Smooth muscle cell (in vitro differentiated cells): Measurements from ENCODE around the gene FAM236C. TPM values are rescaled to one million over a fixed set of nuclear protein-coding genes. Genes with fewer than 3 reads are reported as not detected.
"Not testable (repeated sequence)": the region's sequence is repeated elsewhere in the genome, so short reads cannot be mapped to it uniquely, and the experiment has no call there.

Experiments used
- DNase-seq: peaks from one replicate; lab custom pipeline; 2025; ENCODE audit not compliant: unreplicated experiment; lab: John Stamatoyannopoulos, UW
- H2AFZ ChIP-seq: fragments of 200-600 bp; sonication (generic); 2 replicates; pipeline ENCODE4 v1.6.0; 2016; ENCODE audit warnings: antibody characterized with exemption, low read depth, mild to moderate bottlenecking
- H3F3A ChIP-seq: fragments of 200-600 bp; sonication (generic); 2 replicates; pipeline ENCODE4 v1.6.0; 2017; ENCODE audit warnings: antibody characterized with exemption, low read depth
- H3K27ac ChIP-seq: fragments of 200-600 bp; sonication (generic); 2 replicates; pipeline ENCODE4 v1.5.1; 2016; ENCODE audit warnings: low read depth, mild to moderate bottlenecking
- H3K27me3 ChIP-seq: fragments of 200-600 bp; sonication (generic); 2 replicates; pipeline ENCODE4 v1.6.1; 2016; ENCODE audit warnings: low read depth, mild to moderate bottlenecking
- H3K36me3 ChIP-seq: fragments of 200-600 bp; sonication (generic); 2 replicates; pipeline ENCODE4 v1.5.1; 2016; ENCODE audit warnings: low read depth
- H3K4me1 ChIP-seq: fragments of 200-600 bp; sonication (generic); 2 replicates; pipeline ENCODE4 v1.5.1; 2016; ENCODE audit warnings: low read depth
- H3K4me2 ChIP-seq: fragments of 200-600 bp; sonication (generic); 2 replicates; pipeline ENCODE4 v1.6.0; 2016; ENCODE audit warnings: mild to moderate bottlenecking
- H3K4me3 ChIP-seq: fragments of 200-600 bp; sonication (generic); 2 replicates; pipeline ENCODE4 v1.5.1; 2016; ENCODE audit warnings: mild to moderate bottlenecking
- H3K79me2 ChIP-seq: fragments of 200-600 bp; sonication (generic); 2 replicates; pipeline ENCODE4 v1.6.0; 2016; ENCODE audit warnings: low read depth, mild to moderate bottlenecking
- H3K9ac ChIP-seq: fragments of 200-600 bp; sonication (generic); 2 replicates; pipeline ENCODE4 v1.6.0; 2016; ENCODE audit warnings: low read depth
- H3K9me3 ChIP-seq: fragments of 200-600 bp; sonication (generic); replicated peaks from 2 replicates; pipeline ENCODE4 v1.5.1; 2016; ENCODE audit warnings: low read depth
- H4K20me1 ChIP-seq: fragments of 200-600 bp; sonication (generic); 2 replicates; pipeline ENCODE4 v1.6.0; 2016; ENCODE audit warnings: low read depth
- WGBS: methylation state at CpG from one replicate; pipeline ENCODE4 v1.1.7; 2016; ENCODE audit warnings: low lambda C conversion rate; 5-methylcytosine and 5-hydroxymethylcytosine counted together
- polyA plus RNA-seq: library from polyadenylated mRNA; unstranded; fragments of >200 nt; fragmentation: Nextera tagmentation; extraction: Ambion mirVana; gene quantifications from 2 replicates; pipeline ENCODE4 v1.2.1, GENCODE V29; 2016
- total RNA-seq: library from RNA; depleted of rRNA; stranded (reverse); fragments of >200 nt; gene quantifications from 2 replicates; pipeline ENCODE4 v1.2.3, GENCODE V29; 2014

FAM236C gene
- total and polyA plus RNA-seq, 2 experiments from 2014 or later: not detected

- not testable (repeated sequence) for H3K27ac ChIP-seq, H3K36me3 ChIP-seq, H3K79me2 ChIP-seq, H3K4me1 ChIP-seq, DNase-seq, H3F3A ChIP-seq, H3K27me3 ChIP-seq, H2AFZ ChIP-seq, H3K4me3 ChIP-seq, H4K20me1 ChIP-seq, H3K4me2 ChIP-seq, H3K9ac ChIP-seq, H3K9me3 ChIP-seq
- no CpG with 5 or more reads among the region's 44 CpGs for WGBS
Measured at GRCh38 chrX:72943035-72943818, 30.8 kb downstream of the FAM236C start.

- DNase-seq, H3F3A ChIP-seq, H3K27me3 ChIP-seq, H3K4me1 ChIP-seq, H3K9ac ChIP-seq, H3K9me3 ChIP-seq, H4K20me1 ChIP-seq, H3K36me3 ChIP-seq, H3K27ac ChIP-seq, H2AFZ ChIP-seq, H3K4me2 ChIP-seq, H3K79me2 ChIP-seq, H3K4me3 ChIP-seq: not testable (repeated sequence)
- WGBS: no CpG with 5 or more reads among the region's 15 CpGs
Measured at GRCh38 chrX:72943819-72944169, 31.4 kb downstream of the FAM236C start, which contains the start of gene DMRTC1. DMRTC1 (minus strand) TSS chrX:72943837; CDS start chrX:72875694, 68,143 bp downstream.

- H3K4me1 ChIP-seq, H2AFZ ChIP-seq, H3K9me3 ChIP-seq, H3K79me2 ChIP-seq, H3K27ac ChIP-seq, H3K4me3 ChIP-seq, H4K20me1 ChIP-seq, H3K27me3 ChIP-seq, H3K9ac ChIP-seq, H3K36me3 ChIP-seq, H3F3A ChIP-seq, DNase-seq, H3K4me2 ChIP-seq: not testable (repeated sequence)
- no CpG with 5 or more reads among the region's 9 CpGs for WGBS
Measured at GRCh38 chrX:72959971-72960370, 47.6 kb downstream of the FAM236C start.

Other genes with a start within 250 kb of the FAM236C start
- 7.9 and 9.0 TPM in 2 replicates for gene PHKA1, start 198.3 kb upstream of the FAM236C start, total RNA-seq
- 3.3 and 4.5 TPM in 2 replicates for gene PHKA1, start 198.3 kb upstream of the FAM236C start, polyA plus RNA-seq
- gene DMRTC1B, start 135.7 kb upstream of the FAM236C start, total RNA-seq: not detected in 2 replicates
- gene DMRTC1B, start 135.7 kb upstream of the FAM236C start, polyA plus RNA-seq: 0.11 TPM in 1 of 2 replicates, not detected in the other
- not detected in 2 replicates for gene FAM236B, start 130.0 kb upstream of the FAM236C start, total RNA-seq
- gene FAM236B, start 130.0 kb upstream of the FAM236C start, polyA plus RNA-seq: not detected in 2 replicates
- not detected in 2 replicates for gene FAM236D, start 104.4 kb upstream of the FAM236C start, total RNA-seq
- not detected in 2 replicates for gene FAM236D, start 104.4 kb upstream of the FAM236C start, polyA plus RNA-seq
- gene FAM236A, start 25.6 kb downstream of the FAM236C start, total RNA-seq: not detected in 2 replicates
- gene FAM236A, start 25.6 kb downstream of the FAM236C start, polyA plus RNA-seq: not detected in 2 replicates
- gene DMRTC1, start 31.2 kb downstream of the FAM236C start, total RNA-seq: not detected in 2 replicates
- 0.55 TPM in 1 of 2 replicates, not detected in the other for gene DMRTC1, start 31.2 kb downstream of the FAM236C start, polyA plus RNA-seq
- not detected in 2 replicates for gene PABPC1L2B, start 90.3 kb downstream of the FAM236C start, total RNA-seq
- gene PABPC1L2B, start 90.3 kb downstream of the FAM236C start, polyA plus RNA-seq: not detected in 2 replicates
- not detected in 2 replicates for gene PABPC1L2A, start 166.9 kb downstream of the FAM236C start, total RNA-seq
- not detected in 2 replicates for gene PABPC1L2A, start 166.9 kb downstream of the FAM236C start, polyA plus RNA-seq